HL-60 (cell line): ENCODE results near the gene FMN1.

ENCODE experiments used
- CTCF ChIP-seq: IDR thresholded peaks from one replicate; pipeline ENCODE4 v1.5.1; 2011; ENCODE audit warnings: low read length, control low read depth, inconsistent platforms; ENCODE audit not compliant: insufficient read depth
- GABPA ChIP-seq: IDR thresholded peaks from 2 replicates; pipeline ENCODE4 v1.6.1; 2012; ENCODE audit warnings: low read depth
- POLR2AphosphoS5 ChIP-seq: IDR thresholded peaks from 2 replicates; pipeline ENCODE4 v1.6.1; 2012; ENCODE audit warnings: low read depth
- REST ChIP-seq: IDR thresholded peaks from 2 replicates; pipeline ENCODE4 v1.6.1; 2012; ENCODE audit warnings: low read depth; ENCODE audit not compliant: insufficient replicate concordance

- TF ChIP-seq CTCF = no peak
- no peak for TF ChIP-seq POLR2AphosphoS5
- no peak for TF ChIP-seq REST
- no peak for TF ChIP-seq GABPA
Measured at GRCh38 chr15:33047077-33047476, 147.4 kb downstream of the FMN1 start.
